Neural progenitor cell (in vitro differentiated cells): Measurements from ENCODE around the gene GLCE. TPM values are rescaled to one million over a fixed set of nuclear protein-coding genes. Genes with fewer than 3 reads are reported as not detected.

ENCODE experiments used
- DNase-seq: peaks from one replicate; pipeline ENCODE4 v3.0.0-alpha.2; 2016; ENCODE audit warnings: low spot score
- H2AFZ ChIP-seq: fragments of 200-600 bp; sonication (generic); replicated peaks from 2 replicates; pipeline ENCODE4 v1.6.1; 2016; ENCODE audit warnings: antibody characterized with exemption
- H3F3A ChIP-seq: fragments of 200-600 bp; sonication (generic); 2 replicates; pipeline ENCODE4 v1.6.1; 2016; ENCODE audit warnings: antibody characterized with exemption, low read depth
- H3K27ac ChIP-seq: fragments of 200-600 bp; sonication (generic); 2 replicates; pipeline ENCODE4 v1.5.1; 2016; ENCODE audit warnings: mild to moderate bottlenecking
- H3K27me3 ChIP-seq: fragments of 200-600 bp; sonication (generic); 2 replicates; pipeline ENCODE4 v1.6.1; 2016; ENCODE audit warnings: mild to moderate bottlenecking, moderate library complexity
- H3K36me3 ChIP-seq: fragments of 200-600 bp; sonication (generic); 2 replicates; pipeline ENCODE4 v1.5.1; 2016
- H3K4me1 ChIP-seq: fragments of 200-600 bp; sonication (generic); 2 replicates; pipeline ENCODE4 v1.6.1; 2016; ENCODE audit warnings: mixed run types
- H3K4me2 ChIP-seq: fragments of 200-600 bp; sonication (generic); 2 replicates; pipeline ENCODE4 v1.6.1; 2016
- H3K4me3 ChIP-seq: fragments of 200-600 bp; sonication (generic); 2 replicates; pipeline ENCODE4 v1.5.1; 2016
- H3K79me2 ChIP-seq: fragments of 200-600 bp; sonication (generic); 2 replicates; pipeline ENCODE4 v1.6.1; 2016; ENCODE audit warnings: low read depth
- H3K9ac ChIP-seq: fragments of 200-600 bp; sonication (generic); 2 replicates; pipeline ENCODE4 v1.6.1; 2016
- H3K9me3 ChIP-seq: fragments of 200-600 bp; sonication (generic); 2 replicates; pipeline ENCODE4 v1.5.1; 2016; ENCODE audit warnings: low read depth
- H4K20me1 ChIP-seq: fragments of 200-600 bp; sonication (generic); 2 replicates; pipeline ENCODE4 v1.6.1; 2016; ENCODE audit warnings: low read depth
- H3K27ac Mint-ChIP-seq: 3 replicates; pipeline ENCODE4 v1.8.0; 2021; ENCODE audit warnings: mixed read lengths
- H3K27me3 Mint-ChIP-seq: 2 replicates; pipeline ENCODE4 v1.8.0; 2022; ENCODE audit warnings: low read depth, mild to moderate bottlenecking, inconsistent platforms, moderate library complexity, mixed read lengths; ENCODE audit not compliant: insufficient read depth
- H3K36me3 Mint-ChIP-seq: 3 replicates; pipeline ENCODE4 v1.8.0; 2021; ENCODE audit warnings: mixed read lengths
- H3K4me1 Mint-ChIP-seq: 3 replicates; pipeline ENCODE4 v1.8.0; 2021; ENCODE audit warnings: mixed read lengths
- H3K4me3 Mint-ChIP-seq: 3 replicates; pipeline ENCODE4 v1.8.0; 2021; ENCODE audit warnings: mild to moderate bottlenecking, moderate library complexity, mixed read lengths
- H3K9me3 Mint-ChIP-seq: 3 replicates; pipeline ENCODE4 v1.8.0; 2020; ENCODE audit warnings: mixed read lengths
- EZH2 ChIP-seq: fragments of 200-600 bp; sonication (generic); IDR thresholded peaks from 2 replicates; pipeline ENCODE4 v1.6.1; 2017; ENCODE audit warnings: antibody characterized with exemption, mild to moderate bottlenecking, moderate library complexity
- EZH2phosphoT487 ChIP-seq: fragments of 200-600 bp; sonication (generic); IDR thresholded peaks from 2 replicates; pipeline ENCODE4 v1.6.1; 2017; ENCODE audit warnings: antibody characterized with exemption
- total RNA-seq: library from RNA; depleted of rRNA; stranded (reverse); fragments of >200 nt; gene quantifications from 2 replicates; pipeline ENCODE4 v1.2.3, GENCODE V29; 2015; ENCODE audit warnings: low replicate concordance
- TF ChIP-seq, protein P1 (sequence below): fragments of 200-600 bp; sonication (generic); IDR thresholded peaks from 2 replicates; pipeline ENCODE4 v1.5.1; 2017; ENCODE audit warnings: antibody characterized with exemption, mild to moderate bottlenecking

The GLCE gene
- total RNA-seq, 1 donor from 2014 or later: 22.7 TPM

- H3F3A ChIP-seq: no peaks in the 10 kb centered on the region
- no peak overlapping the region for H2AFZ ChIP-seq
- no peaks in the 10 kb centered on the region for H3K9me3 Mint-ChIP-seq
- H3K27ac Mint-ChIP-seq: no peak overlapping the region
- peaks cover 16% of the 10 kb centered on the region for H3K27me3 Mint-ChIP-seq
- H3K4me1 Mint-ChIP-seq: peaks cover 7% of the 10 kb centered on the region
- no peak for DNase-seq
- no peaks in the 10 kb centered on the region for H4K20me1 ChIP-seq
- H3K79me2 ChIP-seq: no peaks in the 10 kb centered on the region
- H3K4me2 ChIP-seq: no peak overlapping the region
- no peaks in the 10 kb centered on the region for H3K9me3 ChIP-seq
- no peak overlapping the region for H3K4me3 Mint-ChIP-seq
- no peak overlapping the region for H3K27ac ChIP-seq
- H3K4me3 ChIP-seq: no peak overlapping the region
- H3K4me1 ChIP-seq: no peaks in the 10 kb centered on the region
- peaks cover 9% of the 10 kb centered on the region for H3K27me3 ChIP-seq
- no peak for TF ChIP-seq EZH2
- TF ChIP-seq, protein P1, sequence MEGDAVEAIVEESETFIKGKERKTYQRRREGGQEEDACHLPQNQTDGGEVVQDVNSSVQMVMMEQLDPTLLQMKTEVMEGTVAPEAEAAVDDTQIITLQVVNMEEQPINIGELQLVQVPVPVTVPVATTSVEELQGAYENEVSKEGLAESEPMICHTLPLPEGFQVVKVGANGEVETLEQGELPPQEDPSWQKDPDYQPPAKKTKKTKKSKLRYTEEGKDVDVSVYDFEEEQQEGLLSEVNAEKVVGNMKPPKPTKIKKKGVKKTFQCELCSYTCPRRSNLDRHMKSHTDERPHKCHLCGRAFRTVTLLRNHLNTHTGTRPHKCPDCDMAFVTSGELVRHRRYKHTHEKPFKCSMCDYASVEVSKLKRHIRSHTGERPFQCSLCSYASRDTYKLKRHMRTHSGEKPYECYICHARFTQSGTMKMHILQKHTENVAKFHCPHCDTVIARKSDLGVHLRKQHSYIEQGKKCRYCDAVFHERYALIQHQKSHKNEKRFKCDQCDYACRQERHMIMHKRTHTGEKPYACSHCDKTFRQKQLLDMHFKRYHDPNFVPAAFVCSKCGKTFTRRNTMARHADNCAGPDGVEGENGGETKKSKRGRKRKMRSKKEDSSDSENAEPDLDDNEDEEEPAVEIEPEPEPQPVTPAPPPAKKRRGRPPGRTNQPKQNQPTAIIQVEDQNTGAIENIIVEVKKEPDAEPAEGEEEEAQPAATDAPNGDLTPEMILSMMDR: no peak
- TF ChIP-seq EZH2phosphoT487: no peak
- no peaks in the 10 kb centered on the region for H3K36me3 ChIP-seq
- H3K9ac ChIP-seq: no peak overlapping the region
- no peaks in the 10 kb centered on the region for H3K36me3 Mint-ChIP-seq
Observed at GRCh38 chr15:69149163-69149562, 11.3 kb upstream of the GLCE start.

- no peaks in the 10 kb centered on the region for H3K79me2 ChIP-seq
- no peak overlapping the region for H3K27ac ChIP-seq
- TF ChIP-seq EZH2phosphoT487: no peak
- TF ChIP-seq, protein P1: no peak
- no peak for TF ChIP-seq EZH2
- Mint-ChIP-seq H3K27me3 (peaks cover 22% of the 10 kb centered on the region), H3K27ac (no peak overlapping the region), H3K4me1 (peaks cover 7% of the 10 kb centered on the region), H3K4me3 (no peak overlapping the region), H3K9me3 (no peaks in the 10 kb centered on the region), H3K36me3 (no peaks in the 10 kb centered on the region)
- DNase-seq: no peak
- H3F3A ChIP-seq: no peaks in the 10 kb centered on the region
- H3K4me1 ChIP-seq: no peaks in the 10 kb centered on the region
- no peaks in the 10 kb centered on the region for H3K9me3 ChIP-seq
- H3K9ac ChIP-seq: no peak overlapping the region
- no peaks in the 10 kb centered on the region for H4K20me1 ChIP-seq
- no peak overlapping the region for H3K4me3 ChIP-seq
- H3K36me3 ChIP-seq: no peaks in the 10 kb centered on the region
- peaks cover 9% of the 10 kb centered on the region for H3K27me3 ChIP-seq
- H2AFZ ChIP-seq: no peak overlapping the region
- H3K4me2 ChIP-seq: no peak overlapping the region
Observed at GRCh38 chr15:69149803-69150202, 10.6 kb upstream of the GLCE start.

DNA sequence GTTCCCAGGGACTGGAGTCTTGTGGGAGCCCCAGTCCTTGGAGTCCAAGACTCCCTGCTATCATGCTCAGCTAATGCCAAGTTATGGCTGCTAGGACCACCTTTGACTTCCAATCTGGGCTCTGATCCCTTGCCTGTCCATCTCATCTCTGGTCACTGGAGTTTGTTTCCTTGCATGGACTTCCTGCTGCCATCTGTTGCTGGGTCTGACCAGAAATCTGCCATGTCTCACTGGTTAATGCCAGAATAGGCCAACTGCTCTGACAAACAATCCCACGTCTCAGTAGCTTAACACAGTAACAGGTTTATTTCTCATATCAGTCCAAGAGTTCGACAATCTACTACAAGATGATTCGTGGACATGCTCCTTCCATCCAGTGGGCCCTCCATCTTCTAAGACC is 10.1 kb upstream of the GLCE start:
- Histone ChIP-seq H3K9me3 (no peaks in the 10 kb centered on the region), H3K4me1 (no peaks in the 10 kb centered on the region), H3K9ac (no peak overlapping the region), H3K36me3 (no peaks in the 10 kb centered on the region), H2AFZ (no peak overlapping the region), H3K27me3 (peaks cover 9% of the 10 kb centered on the region), H3K27ac (no peak overlapping the region), H3K79me2 (no peaks in the 10 kb centered on the region), H3F3A (no peaks in the 10 kb centered on the region), H3K4me2 (no peak overlapping the region), H3K4me3 (no peak overlapping the region), H4K20me1 (no peaks in the 10 kb centered on the region)
- DNase-seq: no peak
- Mint-ChIP-seq H3K27ac (no peak overlapping the region), H3K4me3 (no peak overlapping the region), H3K9me3 (no peaks in the 10 kb centered on the region), H3K27me3 (peaks cover 22% of the 10 kb centered on the region), H3K36me3 (no peaks in the 10 kb centered on the region), H3K4me1 (peaks cover 7% of the 10 kb centered on the region)
- TF ChIP-seq, protein P1: no peak
- TF ChIP-seq EZH2 (no peak), EZH2phosphoT487 (no peak)
